ENCODE data around the gene AKR1D1. TPM values are rescaled to one million over a fixed set of nuclear protein-coding genes. Genes with fewer than 3 reads are reported as not detected.

Gene AKR1D1
- total and polyA plus RNA-seq, 2 donors (not counting 3 experiments of a cell fraction or from before 2014, with no cell fraction given): not detected

GRCh38 chr7:138030679-138031351, 45.4 kb upstream of the AKR1D1 start:
- no peaks in the 10 kb centered on the region for H3K4me1 ChIP-seq (ENCODE audit: control insufficient read depth, extremely low read depth, insufficient read depth, low read length)
- dilution Hi-C loops (cut with MboI; ENCODE audit: extremely low pct_ligation_motif_present, low sequenced_read_pairs): no loop called here
- no peaks in the 10 kb centered on the region for H3K79me2 ChIP-seq (ENCODE audit: control insufficient read depth, insufficient read depth, low read length)
- H3K27me3 ChIP-seq (ENCODE audit: control insufficient read depth in 2 of 2, insufficient read depth in 2 of 2, low read length in 2 of 2): no peaks in the 10 kb centered on the region
- H2AFZ ChIP-seq (ENCODE audit: low read depth, low read length): no peak overlapping the region
- no TSS peak for BruUV-seq (replicated peaks)
- H3K27ac ChIP-seq (ENCODE audit: insufficient read depth, low read depth, low read length): no peak overlapping the region
- no peaks in the 10 kb centered on the region for H3K9me1 ChIP-seq (replicated peaks; ENCODE audit: control insufficient read depth, extremely low read depth, insufficient read depth, low read length)
- no peak overlapping the region for H3K9ac ChIP-seq (replicated peaks; ENCODE audit: extremely low read depth, insufficient read depth, low read length)
- H4K20me1 ChIP-seq (replicated peaks; ENCODE audit: control insufficient read depth, extremely low read depth, insufficient read depth, low read length): no peaks in the 10 kb centered on the region
- no peaks in the 10 kb centered on the region for H3K36me3 ChIP-seq (ENCODE audit: control insufficient read depth in 2 of 2, extremely low read depth in 1 of 2, insufficient read depth in 2 of 2, low read length in 2 of 2)
- DNase-seq (ENCODE audit: low read depth, low spot score) (no peak), FAIRE-seq (no peak)
- no peak overlapping the region for H3K4me3 ChIP-seq (replicated peaks in 1 of 3; ENCODE audit: insufficient read depth in 1 of 3, low read depth in 1 of 3, low read length in 3 of 3)
- H3K9me3 ChIP-seq (replicated peaks; ENCODE audit: control insufficient read depth, insufficient read depth, low read length): no peaks in the 10 kb centered on the region
- no peak overlapping the region for H3K4me2 ChIP-seq (ENCODE audit: insufficient read depth, low read length)
- POLR2A ChIA-PET: no interaction called here
- intact Hi-C loops (cut with micrococcal nuclease): no loop called here
- TF ChIP-seq MAX (IDR thresholded peaks at IDR 0.05; ENCODE audit: insufficient read depth, insufficient read length) (no peak), GATA2 (IDR thresholded peaks at IDR 0.05; ENCODE audit: insufficient read depth, insufficient read length, low read depth, low read length) (no peak), EZH2 (IDR thresholded peaks at IDR 0.05; ENCODE audit: borderline replicate concordance, low read depth, low read length, severe bottlenecking) (no peak), POLR2A (IDR thresholded peaks at IDR 0.05; ENCODE audit: low read depth, low read length) (no peak), JUN (IDR thresholded peaks at IDR 0.05; ENCODE audit: borderline replicate concordance, insufficient read depth, insufficient read length, low read depth) (no peak), POLR2AphosphoS5 (IDR thresholded peaks at IDR 0.05; ENCODE audit: insufficient read depth, low read depth, low read length) (no peak), FOS (IDR thresholded peaks at IDR 0.05; ENCODE audit: borderline replicate concordance, insufficient read depth, low read length) (no peak), CTCF (IDR thresholded peaks at IDR 0.05; ENCODE audit: extremely low read depth in 1 of 2, insufficient read depth in 1 of 2, low read depth in 1 of 2, low read length in 2 of 2) (no peak), MYC (IDR thresholded peaks at IDR 0.05; ENCODE audit: low read depth, low read length) (no peak)
- CTCF ChIA-PET: interaction anchor here (0.8 to 1.1 kb wide), 2 partner anchors 22 to 149 kb away, joined by 3 read pairs; no protein-coding TSS in a partner anchor
